Stimulated activated CD4-positive, alpha-beta T cell treated with anti-CD3 and anti-CD28 coated beads, Interleukin-12 subunit alpha, Interleukin-12 subunit beta, amount 100 ng/mL, for 48 hours (primary cell): Measurements from ENCODE around the gene RNF222.

Source experiments
- DNase-seq, 3 donors: peaks; one replicate each; pipeline ENCODE4 v3.0.0-alpha.2; 2020; ENCODE audit warnings: low read depth in 2 of 3, low spot score in 1 of 3

The RNF222 gene, protein sequence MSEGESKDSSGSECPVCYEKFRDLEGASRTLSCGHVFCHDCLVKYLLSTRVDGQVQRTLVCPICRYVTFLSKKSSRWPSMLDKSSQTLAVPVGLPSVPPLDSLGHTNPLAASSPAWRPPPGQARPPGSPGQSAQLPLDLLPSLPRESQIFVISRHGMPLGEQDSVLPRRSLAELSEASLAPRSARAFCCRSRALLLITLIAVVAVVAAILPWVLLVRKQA

DNA sequence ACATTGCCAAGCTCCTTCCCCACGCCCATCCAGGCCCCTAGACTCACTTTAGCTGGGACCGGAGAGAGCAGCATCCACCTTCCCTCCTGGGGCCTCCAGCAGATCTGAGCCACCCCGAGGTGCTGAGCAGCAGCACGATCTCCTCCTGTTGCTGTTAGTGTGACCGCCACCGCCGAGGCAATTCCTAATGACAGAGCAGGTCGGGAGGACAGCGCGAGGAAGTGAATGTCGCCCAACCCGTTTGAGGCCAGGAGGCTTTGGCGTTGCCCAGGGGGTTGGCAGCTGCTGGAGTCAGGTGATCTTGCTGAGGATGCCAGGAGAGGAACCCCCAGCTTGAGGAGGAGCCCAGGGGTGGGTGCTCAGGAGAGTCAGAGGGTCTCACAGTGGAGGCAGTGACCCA, at the start of gene RNF222:
Gene RNF222 (minus strand): TSS at position 192 of the 400 bp plus-strand sequence. CDS start 4,366 bp downstream, outside the sequence.
- DNase-seq, result no peak

DNA sequence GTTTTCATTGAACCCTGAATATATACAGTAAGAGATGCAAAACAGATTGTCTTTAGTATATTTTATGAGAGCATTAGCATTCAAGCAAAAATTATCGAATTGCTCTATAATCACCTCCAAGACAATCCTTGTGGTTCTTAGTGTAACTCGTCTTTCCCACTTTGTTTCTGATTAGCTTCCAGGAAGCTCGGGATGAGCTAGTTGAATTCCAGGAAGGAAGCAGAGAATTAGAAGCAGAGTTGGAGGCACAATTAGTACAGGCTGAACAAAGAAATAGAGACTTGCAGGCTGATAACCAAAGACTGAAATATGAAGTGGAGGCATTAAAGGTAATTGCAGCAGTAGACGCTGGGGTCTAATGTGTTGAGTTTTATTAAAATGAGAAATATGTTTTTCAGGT, 47.9 kb upstream of the RNF222 start:
- DNase-seq, result no peak

DNA sequence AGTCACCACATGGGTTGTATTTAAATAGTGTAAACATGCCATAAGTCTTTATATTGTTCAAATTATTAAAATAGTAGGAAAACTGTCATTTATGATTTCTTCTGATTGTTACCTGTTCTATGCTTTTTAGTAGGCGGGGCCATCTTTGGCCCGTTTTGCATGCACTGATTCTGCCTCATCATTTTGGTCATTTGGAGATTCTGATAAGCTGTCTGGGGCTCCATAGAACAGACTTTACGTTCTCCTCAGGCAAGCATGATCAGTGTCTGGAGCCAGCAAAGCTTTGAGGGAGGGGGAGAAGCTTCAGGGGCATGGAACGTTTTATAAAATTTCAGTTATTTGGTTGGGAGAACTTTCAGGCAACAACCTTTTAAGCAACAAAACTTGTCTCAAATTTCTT, 46.9 kb upstream of the RNF222 start:
- DNase-seq, result no peak

DNA sequence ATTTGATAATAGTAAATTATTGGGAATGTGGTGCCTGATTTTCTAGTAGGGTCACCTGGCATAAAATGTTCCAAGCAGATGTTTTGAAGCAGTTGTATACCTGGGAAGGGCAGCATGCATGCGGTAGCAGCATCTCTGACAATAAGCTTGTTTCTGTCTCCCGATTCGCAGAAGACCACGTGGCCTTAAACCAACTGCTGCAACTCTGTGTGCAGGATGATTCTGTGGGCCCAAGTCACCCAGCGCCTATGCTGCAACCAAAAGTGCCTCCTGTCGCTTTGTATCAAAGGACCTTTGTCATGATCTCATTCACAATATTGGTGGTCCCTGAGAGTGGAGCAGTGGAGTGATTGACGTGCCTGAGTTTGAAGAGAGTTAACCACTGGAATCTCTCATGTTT, 46.1 kb upstream of the RNF222 start:
- DNase-seq, result no peak

DNA sequence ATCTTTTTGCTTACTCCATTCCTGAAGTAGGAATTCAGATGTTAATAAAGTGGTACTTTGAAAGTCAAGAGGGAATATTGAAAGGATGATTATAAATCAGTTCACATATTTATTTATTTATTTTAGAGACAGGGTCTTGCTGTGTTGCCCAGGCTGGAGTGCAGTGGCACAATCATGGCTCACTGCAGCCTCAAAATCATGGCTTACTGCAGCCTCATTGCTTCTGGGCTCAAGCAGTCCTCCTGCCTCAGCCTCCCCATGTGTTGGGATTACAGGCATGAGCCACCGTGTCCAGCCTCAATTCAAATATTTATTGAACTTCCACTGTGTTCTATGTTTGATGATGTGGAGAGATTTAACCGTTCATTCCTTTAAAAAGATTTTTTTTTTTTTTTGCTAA, 44.7 kb upstream of the RNF222 start:
- DNase-seq, result no peak

DNA sequence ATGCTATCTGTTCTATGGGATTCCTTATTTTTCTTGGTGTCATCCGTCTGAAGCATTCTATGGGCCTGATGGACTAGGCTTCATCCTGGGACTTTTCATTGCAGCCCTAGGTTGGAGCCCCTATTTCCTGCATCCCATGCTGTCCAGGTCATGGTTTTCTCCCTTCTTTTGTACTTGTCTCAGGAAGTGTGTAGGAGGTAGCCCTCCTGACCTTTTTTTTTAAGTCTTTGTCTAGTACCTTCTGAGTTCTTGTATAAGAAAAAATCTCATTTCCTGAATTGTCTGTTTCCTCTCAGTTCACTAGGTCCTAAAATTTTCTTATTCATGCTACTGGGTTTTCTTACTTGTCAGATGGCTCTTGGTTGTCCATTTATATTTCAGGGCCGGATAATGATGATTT, 44.1 kb upstream of the RNF222 start:
- no peak for DNase-seq

DNA sequence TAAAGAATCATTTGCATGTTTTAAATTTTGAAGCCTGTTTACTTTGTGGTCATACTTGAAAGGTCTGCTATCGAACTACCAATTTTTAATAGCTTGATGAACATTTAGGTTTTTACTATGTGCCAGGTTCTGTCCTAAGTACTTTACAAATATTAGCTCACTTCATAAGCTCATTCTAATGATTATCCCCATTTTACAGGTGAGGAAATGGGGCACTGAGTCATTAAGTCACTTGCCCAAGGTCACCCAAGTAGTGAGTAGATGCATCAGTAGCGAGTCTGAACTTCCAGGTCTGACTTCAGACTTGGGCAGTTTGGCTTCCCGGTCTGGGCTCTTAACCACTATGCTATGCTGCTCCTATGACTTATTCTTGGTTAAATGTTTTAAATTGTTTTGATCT, 42.1 kb upstream of the RNF222 start:
- no peak for DNase-seq

DNA sequence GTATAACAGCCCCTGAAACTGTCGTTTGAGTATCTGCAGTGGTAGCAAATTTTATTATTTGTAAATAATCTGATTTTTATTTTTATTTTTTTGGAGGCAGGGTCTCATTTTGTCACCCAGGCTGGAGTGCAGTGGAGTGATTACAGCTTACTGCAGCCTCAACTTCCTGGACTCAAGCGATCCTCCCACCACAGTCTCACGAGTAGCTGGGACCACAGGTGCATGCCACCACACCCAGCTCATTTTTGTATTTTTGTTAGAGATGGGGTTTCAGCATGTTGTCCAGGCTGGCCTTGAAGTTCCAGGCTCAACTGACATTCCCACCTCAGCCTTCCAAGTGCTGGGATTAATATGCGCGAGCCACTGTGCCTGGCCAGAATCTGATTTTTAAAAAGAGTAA, 40.8 kb upstream of the RNF222 start:
- no peak for DNase-seq

DNA sequence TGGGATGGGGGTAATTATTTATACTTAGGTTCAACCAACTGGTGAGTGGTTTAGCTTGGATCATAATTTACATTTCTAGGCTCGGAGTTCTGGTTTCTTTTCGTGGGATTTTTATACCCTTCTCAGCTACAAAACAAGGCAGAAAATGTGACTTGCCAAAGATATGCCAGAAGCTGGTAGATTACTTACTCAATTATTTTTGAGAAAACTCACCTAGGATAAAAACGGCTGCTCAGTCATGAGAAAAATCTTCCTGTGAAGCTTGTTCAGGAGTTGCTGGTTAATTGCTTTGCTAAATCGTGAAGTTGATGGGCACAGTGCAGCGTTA, 39.2 kb upstream of the RNF222 start:
- no peak for DNase-seq

DNA sequence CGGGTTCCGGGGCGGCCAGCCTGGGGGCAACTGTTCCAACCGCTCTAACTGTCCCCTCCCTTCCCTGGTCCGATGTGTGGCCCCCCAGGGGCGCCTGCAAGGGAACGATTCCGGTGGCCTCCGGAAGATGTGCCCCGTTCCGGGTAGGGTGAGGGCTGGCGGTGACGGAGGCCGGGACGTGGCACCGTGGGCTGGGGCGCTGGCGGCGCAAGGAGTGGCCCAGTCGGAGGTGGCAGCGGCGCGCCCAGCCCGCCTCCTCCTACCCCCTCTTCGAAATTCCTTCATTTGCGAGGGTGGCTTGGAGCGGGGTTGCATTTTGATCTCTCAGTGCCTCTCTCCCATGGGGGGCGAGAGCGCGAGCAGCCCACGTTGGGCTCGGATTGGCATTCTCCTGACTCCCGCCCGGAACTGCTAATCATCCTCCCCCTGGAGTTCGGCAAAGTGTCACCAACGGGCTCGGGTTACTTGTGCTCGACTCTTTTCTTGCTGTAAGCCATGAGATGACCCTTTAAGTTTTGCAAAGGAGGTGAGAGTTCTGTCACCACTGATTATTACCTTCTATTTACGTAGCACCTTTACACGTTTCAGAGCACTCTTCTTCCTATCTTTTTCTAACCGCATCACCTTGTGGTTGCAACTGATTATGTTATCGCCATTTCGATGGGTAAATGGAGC, 38.7 kb upstream of the RNF222 start:
- DNase-seq, result peak; percentile 45 to 54 (median 45)

DNA sequence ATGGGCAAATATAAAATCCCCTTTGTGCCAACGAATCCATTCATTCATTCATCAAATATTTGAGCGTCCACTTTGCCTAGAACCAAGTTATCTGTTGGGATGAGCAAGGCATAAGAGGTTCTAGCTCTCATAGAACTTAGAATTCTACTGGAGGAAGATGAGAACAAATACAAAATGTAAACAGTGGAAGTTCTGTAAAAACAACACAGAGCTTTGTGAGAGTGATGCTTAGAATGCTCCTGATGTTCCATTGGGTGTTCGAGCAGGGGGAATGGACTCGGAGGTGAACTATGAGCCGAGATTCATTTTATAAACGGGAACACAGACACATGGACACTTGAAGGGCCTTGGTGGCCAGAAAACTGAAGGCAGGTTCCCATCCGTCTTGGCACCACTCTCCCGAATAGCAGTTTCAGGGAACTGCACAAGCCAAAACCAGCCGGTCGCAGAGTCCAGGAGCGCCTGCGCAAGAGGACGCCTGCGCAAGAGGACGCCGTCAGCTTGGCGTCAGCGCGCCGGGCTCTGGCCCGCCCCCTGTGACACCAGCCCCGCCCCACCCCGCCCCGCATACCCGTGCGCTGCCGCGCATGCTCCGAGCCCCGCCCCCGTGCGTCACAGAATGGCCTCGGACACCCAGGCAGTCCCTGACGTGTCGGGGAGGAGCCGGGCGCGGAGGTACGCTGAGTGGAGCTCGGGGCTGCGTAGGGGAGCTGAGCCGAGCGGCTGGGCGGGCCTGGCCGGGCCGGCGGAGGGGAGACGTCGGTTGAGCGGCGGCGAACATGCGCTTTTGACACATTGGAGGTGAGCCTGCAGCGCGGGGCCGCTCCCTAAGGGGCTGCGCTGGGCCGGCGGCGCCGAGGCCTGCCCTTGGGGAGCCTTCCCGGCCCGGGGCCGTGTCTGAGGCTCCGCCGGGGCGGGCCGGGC, 37.9 kb upstream of the RNF222 start, which contains the start of gene NDEL1:
Gene NDEL1 (plus strand): TSS at position 640 of the 924 bp plus-strand sequence. CDS start 8,388 bp downstream, outside the sequence.
- DNase-seq, result peak; percentile 97 to 99 (median 98)

DNA sequence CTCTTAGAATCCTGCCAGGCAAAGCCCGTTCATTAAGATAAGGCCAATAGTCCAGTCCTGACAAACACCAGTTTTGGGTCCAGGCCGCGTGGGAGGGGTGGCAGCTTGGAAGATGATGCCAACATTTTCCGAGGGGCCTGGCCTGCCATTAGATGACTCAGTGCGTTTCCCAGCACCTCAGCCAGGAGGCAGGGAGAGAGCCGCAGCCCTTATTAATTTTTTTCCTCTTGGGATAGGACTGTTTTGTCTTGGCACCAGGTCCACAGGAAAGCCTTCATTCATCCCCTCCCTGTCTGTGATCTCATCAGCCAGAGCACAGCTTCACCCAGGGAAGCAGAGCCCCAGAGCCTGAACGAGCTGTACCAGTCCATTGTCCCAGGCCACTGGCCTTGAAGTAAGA, 33.3 kb upstream of the RNF222 start:
- DNase-seq, result no peak

DNA sequence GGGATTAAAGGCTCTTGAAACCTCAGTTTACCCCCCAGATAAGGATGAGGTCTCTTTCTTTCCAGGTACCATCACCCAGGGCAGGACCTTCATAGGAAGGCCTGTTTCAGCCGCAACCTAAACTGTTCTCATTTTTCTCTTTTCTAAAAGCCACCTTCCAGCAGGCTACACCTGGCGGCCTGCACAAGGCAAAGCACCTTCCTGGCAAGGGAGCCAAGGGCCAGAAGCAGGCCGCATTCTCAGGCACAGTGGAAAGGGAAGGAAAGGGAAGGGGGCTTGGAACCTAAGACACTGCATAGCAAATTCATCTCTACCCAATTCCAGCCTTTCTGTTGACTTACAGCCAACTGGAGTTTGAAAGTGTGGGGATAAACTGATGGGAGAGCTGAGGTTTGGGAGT, 29.2 kb upstream of the RNF222 start:
- no peak for DNase-seq

DNA sequence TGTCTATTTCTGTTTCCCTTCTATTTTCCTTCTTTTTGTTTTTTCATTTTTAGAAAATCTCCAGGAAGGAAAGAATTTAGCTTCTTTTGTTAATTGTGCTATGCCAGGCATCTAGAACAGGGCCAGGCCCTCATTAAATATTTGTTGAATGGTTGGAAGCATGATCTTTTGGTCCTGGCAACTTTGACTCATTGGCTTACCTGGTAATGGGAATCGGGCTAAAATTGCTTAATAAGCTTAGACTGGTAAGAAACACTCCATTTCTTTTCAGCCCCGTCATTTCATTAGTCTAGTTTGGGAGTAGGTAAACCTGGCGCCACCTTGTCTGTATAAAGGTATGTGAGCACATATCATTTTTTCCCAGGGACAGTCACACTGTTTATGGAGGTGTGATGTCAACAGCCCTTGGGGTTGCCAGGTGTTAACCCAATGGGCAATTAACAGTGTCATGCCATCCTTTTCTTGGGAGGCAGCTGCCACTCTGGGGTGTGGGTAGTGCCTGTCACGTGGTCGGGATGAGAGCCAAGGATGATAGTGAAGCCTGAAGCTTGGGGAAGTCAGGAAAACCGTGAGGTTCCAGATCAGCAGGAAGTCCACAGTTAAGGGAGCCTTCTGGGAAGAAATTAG, 28.6 kb upstream of the RNF222 start:
- no peak for DNase-seq

DNA sequence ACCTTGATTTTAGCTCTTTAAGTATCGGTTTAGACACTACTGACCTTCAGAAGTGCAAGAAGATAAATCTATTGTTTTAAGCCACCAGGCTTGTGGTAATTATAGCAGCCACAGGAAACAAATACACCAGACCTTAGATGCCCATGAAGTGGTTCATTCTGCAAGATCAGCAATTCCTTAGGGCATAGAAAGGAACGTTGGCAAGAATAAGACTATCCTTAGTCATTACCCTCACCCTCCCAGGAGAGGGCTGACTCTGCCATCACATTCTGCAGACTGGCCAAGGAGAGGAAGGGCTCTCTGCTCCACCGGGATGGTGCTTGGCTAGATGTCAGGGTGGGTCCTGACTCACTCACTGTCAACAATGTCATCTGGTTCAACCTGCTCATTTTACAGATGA, 23.9 kb upstream of the RNF222 start:
- no peak for DNase-seq

DNA sequence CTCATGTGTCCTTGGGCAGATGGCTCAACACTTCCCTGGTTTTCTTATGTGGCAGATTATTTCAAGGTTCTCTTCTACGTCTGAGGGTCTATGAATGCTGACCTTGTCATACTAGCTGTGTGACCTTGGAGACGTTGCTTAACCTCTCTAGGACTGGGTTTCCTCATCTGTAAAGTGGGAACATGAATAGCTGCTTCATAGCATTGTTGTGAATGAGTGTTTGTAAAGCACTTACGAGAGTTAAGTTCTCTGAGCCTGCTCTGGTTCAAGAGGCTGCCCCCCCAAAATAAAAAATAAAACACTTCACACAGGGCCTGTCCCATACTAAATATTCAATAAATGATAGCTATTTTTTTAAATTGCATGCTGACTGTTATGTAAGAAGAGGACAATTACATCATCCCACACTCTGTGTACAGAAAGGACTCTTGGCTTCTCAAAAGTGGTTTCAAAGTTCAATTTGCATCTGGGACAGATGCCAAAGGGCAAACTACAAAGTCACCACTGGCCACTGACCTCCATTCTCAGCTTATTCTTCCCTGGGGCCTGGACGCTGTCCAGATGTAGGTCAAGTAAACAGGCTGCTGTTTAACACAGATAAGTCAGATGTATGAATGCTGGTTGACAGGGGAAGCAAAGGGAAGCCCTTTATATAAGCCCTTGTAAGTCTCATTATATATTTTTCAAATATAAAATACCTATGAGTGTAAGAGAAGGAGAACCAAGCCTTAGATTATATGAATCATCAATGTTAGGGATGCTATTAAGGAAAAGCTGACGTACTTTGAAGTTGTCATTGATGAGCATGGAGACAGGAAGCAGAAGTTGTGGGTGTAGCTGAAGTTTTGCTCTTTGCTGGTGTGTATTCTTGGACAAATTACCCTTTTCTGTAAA, 22.7 kb upstream of the RNF222 start:
- DNase-seq, result no peak

DNA sequence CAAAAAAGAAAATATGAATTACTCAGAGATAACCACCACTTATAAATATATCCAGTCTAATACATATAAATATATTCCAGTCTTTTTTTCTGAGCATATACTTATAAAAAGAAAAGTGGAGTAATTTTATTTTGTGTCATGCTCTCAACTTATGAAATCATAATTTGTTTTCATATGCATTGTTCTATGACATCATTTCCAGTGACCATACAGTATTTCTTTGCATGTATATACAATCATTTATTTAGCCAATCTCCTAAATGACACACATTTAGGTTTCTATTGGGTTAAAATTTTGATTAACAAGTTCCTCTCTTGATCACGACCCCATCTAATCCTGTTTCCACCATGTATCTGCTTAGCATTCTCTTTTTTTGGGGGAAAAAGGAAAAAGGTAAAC, 21.7 kb upstream of the RNF222 start:
- DNase-seq, result no peak

DNA sequence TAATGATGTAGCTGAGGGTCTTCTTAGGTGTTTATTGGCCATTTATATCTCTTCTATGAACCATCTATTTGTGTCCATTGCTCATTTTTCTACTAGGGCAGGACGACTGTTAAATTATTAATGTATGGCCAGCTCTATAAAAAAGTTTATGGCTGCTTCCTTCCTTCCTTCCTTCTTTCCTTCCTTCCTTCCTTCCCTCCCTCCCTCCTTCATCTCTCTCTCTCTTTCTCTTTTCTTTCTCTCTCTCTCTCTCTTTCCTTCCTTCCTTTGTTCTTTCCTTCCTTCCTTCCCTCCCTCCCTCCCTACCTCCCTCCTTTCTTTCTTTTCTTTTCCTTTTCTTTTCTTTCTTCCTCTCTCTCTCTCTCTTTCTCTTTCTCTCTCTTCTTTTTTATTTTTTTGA, 20.8 kb upstream of the RNF222 start:
- DNase-seq, result no peak

DNA sequence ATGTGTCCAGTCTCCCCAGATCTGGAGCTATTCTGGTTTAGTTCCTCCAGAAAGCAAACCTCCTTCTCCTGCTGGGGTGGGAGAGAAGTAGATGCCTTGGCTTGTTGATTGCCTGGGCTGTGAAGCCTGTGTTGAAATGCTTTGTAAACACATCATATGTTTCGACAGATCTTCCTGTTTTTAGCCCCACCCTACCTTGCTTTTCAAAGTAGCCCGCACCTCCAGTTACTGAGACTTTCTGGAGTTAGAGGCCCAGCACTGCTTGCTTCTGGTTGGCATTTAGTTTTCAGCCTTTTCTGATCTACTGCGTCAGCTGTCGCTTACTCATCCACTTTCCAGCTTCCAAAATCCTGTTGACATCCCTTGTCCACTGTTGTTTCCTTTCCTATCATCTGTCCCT, 20.2 kb upstream of the RNF222 start:
- DNase-seq, result no peak

DNA sequence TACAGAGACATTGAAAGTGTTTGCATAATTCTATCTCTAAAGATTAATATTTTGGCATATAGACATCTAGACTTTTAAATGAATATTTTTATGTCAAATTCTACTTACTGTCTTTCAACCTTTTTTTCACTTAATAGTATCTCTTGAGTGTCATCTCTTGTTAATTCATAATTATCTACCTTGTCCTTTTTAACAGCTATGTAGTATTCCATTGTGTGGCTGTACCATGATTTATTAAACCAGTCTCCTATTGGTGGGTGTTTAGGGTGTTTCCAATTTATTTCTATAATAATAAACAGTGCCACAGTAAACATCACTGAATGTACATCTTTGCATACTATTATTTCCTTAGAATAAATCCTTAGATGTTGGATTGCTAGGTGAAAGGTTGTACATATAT, 16.3 kb upstream of the RNF222 start:
- DNase-seq, result no peak

DNA sequence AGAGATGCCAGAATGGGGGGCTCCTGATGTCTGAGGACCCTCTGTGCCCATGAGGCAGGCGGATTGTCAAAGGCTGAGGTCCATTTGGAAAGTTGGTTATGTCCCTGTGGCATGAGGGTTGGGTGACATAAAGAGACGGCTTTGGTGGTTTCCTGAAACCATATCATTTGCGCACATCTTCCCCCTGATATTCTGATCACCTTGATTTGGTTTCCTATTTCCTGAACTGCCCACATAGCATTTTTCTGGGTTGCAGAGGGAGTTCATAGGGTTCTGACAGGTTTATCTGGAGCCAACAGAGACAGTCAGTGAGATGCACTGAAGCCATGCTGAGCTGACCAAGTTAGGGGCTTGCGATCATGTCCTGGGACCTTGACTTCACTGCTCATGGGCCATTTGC, 15.7 kb upstream of the RNF222 start:
- no peak for DNase-seq
